Peyer's patch (tissue), 4 donors: ENCODE results near the gene XPNPEP2. TPM values are rescaled to one million over a fixed set of nuclear protein-coding genes. Genes with fewer than 3 reads are reported as not detected.
"Not testable (repeated sequence)": the region's sequence is repeated elsewhere in the genome, so short reads cannot be mapped to it uniquely, and the experiment has no call there.

Experiments
- DNase-seq, 3 donors: peaks; one replicate each; pipeline ENCODE4 v3.0.0-alpha.2; 2017 to 2019
- H3K27ac ChIP-seq, 4 donors: fragments of 200-600 bp; sonication (generic); one replicate each; pipeline ENCODE4 v1.5.1; 2016 to 2019
- H3K27me3 ChIP-seq, 2 donors: fragments of 200-600 bp; sonication (generic); one replicate each; pipeline ENCODE4 v1.5.1; 2019
- H3K36me3 ChIP-seq, 3 donors: fragments of 200-600 bp; sonication (generic); one replicate each; pipeline ENCODE4 v1.5.1; 2016 to 2019
- H3K4me1 ChIP-seq, 4 donors: fragments of 200-600 bp; sonication (generic); one replicate each; pipeline ENCODE4 v1.5.1; 2016 to 2019
- H3K4me3 ChIP-seq, 4 donors: fragments of 200-600 bp; sonication (generic); 1 replicate in 3 of 4; 2 replicates in 1 of 4; pipeline ENCODE4 v1.5.1; 2016 to 2019; ENCODE audit warnings: mild to moderate bottlenecking in 1 of 4
- H3K9me3 ChIP-seq, 4 donors: fragments of 200-600 bp; sonication (generic); one replicate each; pipeline ENCODE4 v1.5.1; 2016 to 2019; ENCODE audit warnings: mild to moderate bottlenecking in 1 of 4
- CTCF ChIP-seq, 6 experiments: fragments of 450-650 bp in 4 of 6; fragments of 200-600 bp in 2 of 6; sonication (generic) in 1 of 6; IDR thresholded peaks; one replicate each; pipeline ENCODE4 v1.5.1; 2017 to 2019; ENCODE audit warnings: antibody characterized with exemption in 6 of 6, mild to moderate bottlenecking in 3 of 6, moderate library complexity in 1 of 6
- POLR2A ChIP-seq, 2 donors: fragments of 450-650 bp; IDR thresholded peaks; one replicate each; pipeline ENCODE4 v1.5.1; 2017; ENCODE audit warnings: antibody characterized with exemption in 2 of 2, mild to moderate bottlenecking in 2 of 2, moderate library complexity in 2 of 2
- total RNA-seq, 4 donors: library from RNA; depleted of rRNA; stranded (reverse); fragments of >200 nt; gene quantifications; one replicate each; pipeline ENCODE4 v1.1.0, GENCODE V29; 2016

XPNPEP2 gene
- total RNA-seq, 4 donors from 2014 or later = 5.8 to 875 (median 803) TPM

DNA sequence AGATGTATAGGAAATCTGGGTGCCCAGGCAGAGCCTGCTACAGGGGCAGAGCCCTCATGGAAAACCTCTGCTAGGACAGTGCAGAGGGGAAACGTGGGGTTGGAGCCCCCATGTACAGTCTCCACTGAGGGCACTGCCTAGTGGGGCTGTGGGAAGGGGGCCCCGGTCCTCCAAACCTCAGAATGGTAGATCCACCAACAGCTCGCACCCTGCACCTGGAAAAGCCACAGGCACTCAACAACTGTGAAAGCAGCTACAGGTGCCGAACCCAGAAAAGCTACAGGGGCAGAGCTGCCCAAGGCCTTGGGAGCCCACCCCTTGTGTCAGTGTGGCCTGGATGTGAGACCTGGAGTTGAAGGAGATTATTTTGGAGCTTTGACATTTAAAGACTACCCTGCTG, 5.4 kb upstream of the XPNPEP2 start:
- no peak for DNase-seq
- Histone ChIP-seq H3K27ac (peak overlapping the region in 1 of 4 donors; percentile 6), H3K9me3 (no peaks in the 10 kb centered on the region), H3K4me1 (peaks cover 0 to 14% (median 0%) of the 10 kb centered on the region in 4 donors), H3K4me3 (no peak overlapping the region), H3K36me3 (no peaks in the 10 kb centered on the region), H3K27me3 (no peaks in the 10 kb centered on the region)
- TF ChIP-seq CTCF (IDR thresholded peaks at IDR 0.05) (no peak), POLR2A (IDR thresholded peaks at IDR 0.05) (no peak)

DNA sequence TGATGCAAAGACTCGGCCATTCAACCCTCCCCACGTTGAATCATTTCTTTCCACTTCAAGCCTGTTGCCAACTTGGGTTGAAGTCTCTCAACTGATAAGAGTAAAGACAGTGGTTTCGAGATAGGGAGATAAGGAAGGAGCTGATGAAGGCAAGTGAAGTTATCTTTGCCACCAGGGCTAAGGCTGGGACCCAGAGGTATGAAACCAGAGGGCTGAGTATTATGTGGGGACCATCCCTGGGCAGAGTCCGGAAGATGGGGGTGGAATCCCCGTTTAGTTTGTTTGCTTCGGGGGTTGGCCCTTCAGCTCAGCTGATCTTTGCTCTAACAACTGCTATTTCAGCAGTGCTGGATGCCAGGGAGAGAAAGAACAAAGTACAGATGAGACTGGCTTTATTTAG, 2.3 kb upstream of the XPNPEP2 start:
- Histone ChIP-seq H3K9me3 (no peaks in the 10 kb centered on the region), H3K27ac (peak overlapping the region in 2 of 4 donors; percentile 39 to 92), H3K4me3 (no peak overlapping the region), H3K36me3 (no peaks in the 10 kb centered on the region), H3K4me1 (peaks cover 0 to 14% (median 0%) of the 10 kb centered on the region in 4 donors), H3K27me3 (no peaks in the 10 kb centered on the region)
- TF ChIP-seq POLR2A (IDR thresholded peaks at IDR 0.05) (no peak), CTCF (IDR thresholded peaks at IDR 0.05) (no peak)
- peak in 2 of 3 donors; percentile 67 to 73 for DNase-seq

DNA sequence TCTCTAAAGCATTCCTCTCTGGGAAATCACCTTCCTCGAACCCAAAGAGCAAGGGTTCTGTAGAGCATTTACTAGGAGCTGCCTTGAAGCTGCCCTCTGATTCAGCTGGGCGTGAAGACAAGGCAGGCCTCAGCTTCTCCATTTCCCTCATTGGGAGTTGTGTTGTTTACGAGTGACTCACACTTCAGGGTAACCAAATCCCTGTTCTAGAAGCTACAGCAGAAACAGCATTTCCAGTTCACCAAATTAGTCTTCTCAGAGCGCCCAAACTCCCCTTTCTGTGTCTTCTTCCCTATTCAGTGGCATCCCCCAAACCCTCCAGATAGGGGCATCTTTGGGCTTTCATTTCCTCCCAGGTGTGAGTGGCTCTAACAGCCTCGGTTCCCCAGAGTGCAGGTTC, 863 bp upstream of the XPNPEP2 start:
- TF ChIP-seq CTCF (IDR thresholded peaks at IDR 0.05) = no peak
- TF ChIP-seq POLR2A (IDR thresholded peaks at IDR 0.05) = no peak
- peak in 1 of 3 donors; percentile 65 for DNase-seq
- Histone ChIP-seq H3K27me3 (no peaks in the 10 kb centered on the region), H3K4me3 (no peak overlapping the region), H3K9me3 (no peaks in the 10 kb centered on the region), H3K4me1 (peaks cover 0 to 14% (median 0%) of the 10 kb centered on the region in 4 donors), H3K27ac (peak overlapping the region in 3 of 4 donors; percentile 73 to 92 (median 80)), H3K36me3 (no peaks in the 10 kb centered on the region)

DNA sequence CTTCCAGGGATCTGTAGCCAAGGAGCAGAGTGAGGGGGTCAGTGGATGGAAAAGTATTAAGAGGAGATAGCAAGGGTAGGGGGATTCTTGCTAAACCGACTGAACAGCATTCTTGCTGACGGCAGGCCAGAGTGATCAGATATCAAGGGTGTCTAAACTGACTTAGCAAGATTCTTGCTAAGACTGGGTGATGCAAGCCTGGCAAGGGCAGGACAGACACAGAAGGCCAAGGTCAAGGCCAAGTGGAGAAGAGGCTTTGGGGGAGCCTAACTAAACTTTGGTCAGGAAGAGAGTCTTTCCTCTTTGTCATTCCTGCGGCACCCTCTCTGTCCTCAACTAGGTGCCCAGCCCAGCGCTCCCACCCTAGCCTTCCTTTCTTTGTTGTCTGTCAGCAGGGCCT, 799 bp downstream of the XPNPEP2 start:
- H3K27ac ChIP-seq = peak overlapping the region in 3 of 4 donors; percentile 73 to 92 (median 80)
- H3K4me1 ChIP-seq = peaks cover 0 to 14% (median 0%) of the 10 kb centered on the region in 4 donors
- TF ChIP-seq POLR2A (IDR thresholded peaks at IDR 0.05) = peak in 1 of 2 donors; percentile 25
- TF ChIP-seq CTCF (IDR thresholded peaks at IDR 0.05) = no peak
- H3K27me3 ChIP-seq = no peaks in the 10 kb centered on the region
- peak in 1 of 3 donors; percentile 56 for DNase-seq
- H3K4me3 ChIP-seq = peak overlapping the region in 2 of 4 donors; percentile 51 to 54
- H3K36me3 ChIP-seq = no peaks in the 10 kb centered on the region
- H3K9me3 ChIP-seq = no peaks in the 10 kb centered on the region

DNA sequence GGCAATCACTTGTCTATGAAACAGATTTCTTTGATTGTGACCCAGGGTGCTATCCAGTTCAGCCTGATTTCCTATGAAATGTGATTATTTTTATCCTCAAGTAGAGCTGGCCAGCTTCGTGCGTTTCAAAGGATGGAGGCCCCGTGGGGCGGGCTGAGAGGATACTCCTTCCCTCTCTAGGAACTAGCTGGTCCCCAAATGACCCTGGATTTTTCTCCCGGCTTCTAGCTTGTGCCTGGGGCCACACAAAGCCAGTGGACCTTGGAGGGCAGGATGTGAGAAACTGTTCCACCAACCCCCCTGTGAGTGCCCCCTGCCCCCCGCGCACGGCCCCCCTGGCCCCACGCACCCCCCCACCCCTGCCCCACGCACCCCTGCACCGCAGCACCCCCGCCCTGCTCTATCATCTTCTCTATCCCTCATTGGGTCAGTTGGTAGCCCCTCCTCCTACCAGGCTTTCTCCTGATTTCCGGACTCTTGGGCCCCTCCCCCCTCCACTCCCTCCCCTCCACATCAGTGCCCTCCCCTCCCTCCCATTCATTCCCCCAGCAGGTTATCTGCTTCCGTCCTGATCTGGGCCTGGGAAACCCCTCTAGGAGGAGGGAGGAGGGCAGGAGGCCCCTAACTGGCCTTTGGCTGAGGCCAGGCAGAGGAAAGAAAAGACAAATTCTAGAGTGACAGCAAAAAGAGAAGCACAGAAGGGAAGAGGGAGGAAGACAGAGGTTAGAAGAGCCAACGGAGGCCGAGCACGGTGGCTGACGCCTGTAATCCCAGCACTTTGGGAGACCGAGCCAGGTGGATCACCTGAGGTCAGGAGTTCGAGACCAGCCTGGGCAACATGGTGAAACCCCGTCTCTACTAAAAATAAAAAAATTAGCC, 3.3 kb downstream of the XPNPEP2 start:
- DNase-seq = no peak
- Histone ChIP-seq H3K36me3 (no peaks in the 10 kb centered on the region), H3K4me3 (no peak overlapping the region), H3K9me3 (no peaks in the 10 kb centered on the region), H3K27me3 (no peaks in the 10 kb centered on the region), H3K4me1 (peaks cover 0 to 10% (median 0%) of the 10 kb centered on the region in 4 donors), H3K27ac (no peak overlapping the region)
- no peak for TF ChIP-seq CTCF (IDR thresholded peaks at IDR 0.05)
- no peak for TF ChIP-seq POLR2A (IDR thresholded peaks at IDR 0.05)

- not testable (repeated sequence) for H3K27me3 ChIP-seq, H3K36me3 ChIP-seq, DNase-seq, H3K4me3 ChIP-seq, H3K4me1 ChIP-seq, H3K9me3 ChIP-seq, H3K27ac ChIP-seq
Observed at GRCh38 chrX:129742759-129743152, 4.0 kb downstream of the XPNPEP2 start.
